BJ (cell line): ENCODE measurements around the gene ODAD4. TPM values are rescaled to one million over a fixed set of nuclear protein-coding genes. Genes with fewer than 3 reads are reported as not detected.

ENCODE experiments used
- CTCF ChIA-PET: fragments of 350-600 bp; formaldehyde crosslinking; extraction: SDS; loops from one replicate; lab custom pipeline; 2021; ENCODE audit warnings: antibody characterized with exemption, inconsistent platforms; lab: Yijun Ruan, JAX
- POLR2A ChIA-PET: fragments of 300-600 bp; sonication (Branson Sonifier 250); formaldehyde crosslinking; extraction: SDS; loops from one replicate; lab custom pipeline; 2021; ENCODE audit warnings: antibody characterized with exemption; lab: Charles Lee
- DNase-seq: peaks from one replicate; pipeline ENCODE4 v3.0.0-alpha.2; 2011; ENCODE audit warnings: low read depth
- H3K27me3 ChIP-seq: 2 replicates; pipeline ENCODE4 v1.6.0; 2011; ENCODE audit warnings: low read length; ENCODE audit not compliant: control insufficient read depth, insufficient read depth
- H3K36me3 ChIP-seq: 2 replicates; pipeline ENCODE4 v1.5.1; 2011; ENCODE audit warnings: low read length; ENCODE audit not compliant: control insufficient read depth, insufficient read depth
- H3K4me3 ChIP-seq: 2 replicates; pipeline ENCODE4 v1.5.1; 2011; ENCODE audit warnings: low read depth, mild to moderate bottlenecking, control low read depth, low read length
- polyA plus RNA-seq: library from polyadenylated mRNA; depleted of rRNA; stranded (reverse); fragments of >200 nt; gene quantifications from 2 replicates; pipeline ENCODE4 v1.2.3, GENCODE V29; 2011
- TF ChIP-seq, protein P1 (sequence below): IDR thresholded peaks from 2 replicates; pipeline ENCODE4 v1.5.1; 2011; ENCODE audit warnings: low read depth, mild to moderate bottlenecking, control low read depth, inconsistent platforms, low read length, moderate library complexity; ENCODE audit not compliant: insufficient read depth

Gene ODAD4
- polyA plus RNA-seq, 1 experiment = 0.92 TPM

DNA sequence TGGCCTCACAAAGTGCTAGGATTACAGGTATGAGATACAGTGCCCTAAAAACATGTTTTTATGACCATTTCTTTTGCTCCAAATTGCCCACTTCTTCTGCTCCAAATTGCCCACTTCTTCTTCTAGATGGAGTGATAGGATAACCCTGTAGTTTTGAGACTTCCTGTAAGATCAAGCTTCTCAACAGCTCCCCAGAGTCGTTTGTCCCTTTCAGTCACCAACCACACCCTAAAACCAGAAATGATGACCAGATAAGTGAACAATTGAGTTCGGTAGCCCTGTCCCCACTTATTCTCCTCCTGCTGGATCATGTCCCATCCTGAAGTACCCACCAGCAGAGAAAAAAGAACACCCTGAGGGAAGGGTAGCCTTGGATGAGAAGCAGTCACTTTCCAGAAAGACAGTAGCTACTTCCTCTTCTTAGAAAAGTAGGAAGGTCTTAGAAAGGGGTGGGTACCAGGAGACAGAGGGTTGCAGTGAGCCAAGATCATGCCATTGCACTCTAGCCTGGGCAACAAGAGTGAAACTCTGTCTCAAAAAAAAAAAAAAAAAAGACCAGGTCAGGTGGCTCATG, 2.5 kb downstream of the ODAD4 start:
- Histone ChIP-seq H3K36me3 (peaks cover 2% of the 10 kb centered on the region; the same call in 1 of the 2 replicates), H3K27me3 (no peaks in the 10 kb centered on the region), H3K4me3 (no peak overlapping the region)
- POLR2A ChIA-PET = interaction anchor here (0.6 kb wide), 2 partner anchors 17 to 33 kb away, joined by 4 to 16 read pairs; no protein-coding TSS in a partner anchor
- DNase-seq = no peak
- TF ChIP-seq, protein P1, sequence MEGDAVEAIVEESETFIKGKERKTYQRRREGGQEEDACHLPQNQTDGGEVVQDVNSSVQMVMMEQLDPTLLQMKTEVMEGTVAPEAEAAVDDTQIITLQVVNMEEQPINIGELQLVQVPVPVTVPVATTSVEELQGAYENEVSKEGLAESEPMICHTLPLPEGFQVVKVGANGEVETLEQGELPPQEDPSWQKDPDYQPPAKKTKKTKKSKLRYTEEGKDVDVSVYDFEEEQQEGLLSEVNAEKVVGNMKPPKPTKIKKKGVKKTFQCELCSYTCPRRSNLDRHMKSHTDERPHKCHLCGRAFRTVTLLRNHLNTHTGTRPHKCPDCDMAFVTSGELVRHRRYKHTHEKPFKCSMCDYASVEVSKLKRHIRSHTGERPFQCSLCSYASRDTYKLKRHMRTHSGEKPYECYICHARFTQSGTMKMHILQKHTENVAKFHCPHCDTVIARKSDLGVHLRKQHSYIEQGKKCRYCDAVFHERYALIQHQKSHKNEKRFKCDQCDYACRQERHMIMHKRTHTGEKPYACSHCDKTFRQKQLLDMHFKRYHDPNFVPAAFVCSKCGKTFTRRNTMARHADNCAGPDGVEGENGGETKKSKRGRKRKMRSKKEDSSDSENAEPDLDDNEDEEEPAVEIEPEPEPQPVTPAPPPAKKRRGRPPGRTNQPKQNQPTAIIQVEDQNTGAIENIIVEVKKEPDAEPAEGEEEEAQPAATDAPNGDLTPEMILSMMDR = no peak
- CTCF ChIA-PET = interaction anchor here (1.0 kb wide), 1 partner anchor 249 kb away, joined by 3 read pairs; the partner anchor contains the start of gene KCNH4

DNA sequence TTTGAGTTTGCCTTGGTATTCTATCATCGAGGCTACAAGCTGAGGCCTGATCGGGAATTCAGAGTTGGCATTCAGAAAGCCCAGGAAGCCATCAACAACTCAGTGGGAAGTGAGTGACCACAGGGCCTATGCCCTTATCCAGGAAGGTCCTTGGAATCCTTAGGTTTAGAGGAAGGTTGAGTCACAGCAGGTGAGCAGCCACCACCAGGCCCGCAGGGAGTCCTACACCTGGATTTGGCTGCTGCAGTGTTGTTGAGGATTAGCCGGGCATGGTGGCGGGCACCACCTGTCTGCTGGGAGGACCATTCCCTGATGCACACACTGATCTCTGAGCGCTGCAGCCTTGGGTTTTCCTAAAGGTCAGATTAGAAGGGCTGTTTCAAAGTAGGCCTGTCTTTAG, 5.2 kb downstream of the ODAD4 start:
- Histone ChIP-seq H3K36me3 (peaks cover 2% of the 10 kb centered on the region; the same call in 1 of the 2 replicates), H3K27me3 (no peaks in the 10 kb centered on the region), H3K4me3 (no peak overlapping the region)
- CTCF ChIA-PET = no interaction called here
- TF ChIP-seq, protein P1 = no peak
- POLR2A ChIA-PET = no interaction called here
- DNase-seq = no peak

DNA sequence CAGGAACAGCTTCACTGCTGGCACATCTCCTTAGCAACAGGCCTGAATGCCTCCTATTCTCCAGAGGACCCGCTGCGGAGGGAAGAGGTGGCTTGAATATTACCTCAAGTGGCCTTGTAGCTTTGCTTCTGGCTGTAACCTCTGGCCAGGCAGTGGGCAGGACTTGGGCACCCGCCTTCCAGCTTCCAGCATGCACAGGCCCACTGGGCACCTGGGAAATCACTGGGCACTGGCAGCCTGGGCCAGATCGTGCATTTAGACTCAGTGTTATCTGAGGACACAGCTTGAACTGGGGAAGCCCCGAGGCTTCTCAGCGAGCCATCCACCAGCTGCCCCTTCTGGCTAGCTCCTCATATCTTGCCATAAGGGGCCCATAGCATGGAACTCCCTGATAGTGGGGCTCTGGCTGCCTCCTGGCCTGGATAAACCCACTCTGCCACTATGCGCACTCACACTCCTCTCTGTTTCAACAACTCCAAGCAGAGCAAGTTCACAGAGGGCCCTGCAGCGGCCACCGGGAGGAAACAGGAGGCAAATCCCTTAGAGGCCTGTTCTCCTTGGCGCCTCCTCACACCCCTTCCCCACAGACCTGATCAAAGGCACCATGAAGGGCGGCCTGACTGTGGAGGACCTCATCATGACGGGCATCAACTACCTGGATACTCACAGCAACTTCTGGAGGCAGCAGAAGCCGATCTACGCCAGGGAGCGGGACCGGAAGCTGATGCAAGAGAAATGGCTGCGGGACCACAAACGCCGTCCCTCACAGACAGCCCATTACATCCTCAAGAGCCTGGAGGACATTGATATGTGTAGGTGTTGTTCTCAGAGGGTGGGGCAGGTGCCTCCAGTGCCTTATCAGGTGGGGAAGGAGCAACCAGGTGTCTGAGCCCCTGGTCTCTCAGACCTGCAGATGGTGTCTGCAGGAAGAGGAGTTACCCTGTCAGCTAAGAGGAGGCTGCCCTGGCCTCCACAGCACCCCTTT, 7.8 kb downstream of the ODAD4 start:
- Histone ChIP-seq H3K27me3 (no peaks in the 10 kb centered on the region), H3K36me3 (peaks cover 2% of the 10 kb centered on the region; the same call in 1 of the 2 replicates), H3K4me3 (no peak overlapping the region)
- TF ChIP-seq, protein P1 = no peak
- ChIA-PET POLR2A (no interaction called here), CTCF (interaction anchor here (0.6 to 1.5 kb wide), 2 partner anchors 8 to 80 kb away, joined by 3 to 4 read pairs; partner anchors contain the start of gene ODAD4)
- no peak for DNase-seq

DNA sequence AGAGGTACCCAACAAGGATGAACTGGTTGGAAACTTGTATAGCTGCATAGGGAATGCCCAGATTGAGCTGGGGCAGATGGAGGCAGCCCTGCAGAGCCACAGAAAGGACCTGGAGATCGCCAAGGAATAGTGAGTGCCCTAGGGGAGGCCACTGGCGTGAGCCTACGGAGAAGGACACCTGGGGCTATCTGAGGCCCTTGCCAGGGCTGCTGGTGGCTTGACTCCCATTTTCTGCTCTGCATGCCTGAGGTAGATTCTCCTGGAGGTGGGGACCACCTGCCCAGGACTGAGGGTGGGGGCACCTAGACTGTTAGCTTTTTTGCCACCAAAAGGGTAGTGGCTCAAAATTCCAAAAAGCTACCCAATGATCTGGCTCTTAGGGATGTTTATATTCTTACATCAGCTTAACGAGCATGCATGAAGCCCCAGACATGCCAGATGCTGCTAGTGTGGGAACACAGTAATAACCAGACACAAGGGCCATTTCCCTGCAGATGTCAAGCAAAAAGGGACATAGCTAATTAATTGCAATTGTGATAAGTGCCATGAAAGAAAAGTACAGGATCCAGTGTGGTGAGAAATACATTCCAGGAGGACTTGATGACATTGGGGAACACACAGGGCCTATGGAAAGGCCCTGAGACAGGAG, 8.8 kb downstream of the ODAD4 start:
- TF ChIP-seq, protein P1 = no peak
- DNase-seq = no peak
- ChIA-PET CTCF (interaction anchor here (1.2 to 1.5 kb wide), 2 partner anchors 9 to 21 kb away, joined by 3 to 4 read pairs; partner anchors contain the start of gene ODAD4), POLR2A (interaction anchor here (0.8 kb wide), 1 partner anchor 8 kb away, joined by 3 read pairs; the partner anchor contains the start of gene ODAD4)
- Histone ChIP-seq H3K36me3 (peaks cover 2% of the 10 kb centered on the region; the same call in 1 of the 2 replicates), H3K4me3 (no peak overlapping the region), H3K27me3 (no peaks in the 10 kb centered on the region)
